ENCODE results near the gene YOD1.

YOD1 gene

GRCh38 chr1:207025146-207025880, 25.7 kb downstream of the YOD1 start:
- TF ChIP-seq POLR2AphosphoS5 (IDR thresholded peaks at IDR 0.05; ENCODE audit: low read depth, low read length) = no peak
- no peak for TF ChIP-seq FOXP2 (optimal IDR thresholded peaks at IDR 0.05; ENCODE audit: borderline replicate concordance, extremely low read depth, extremely low read length, insufficient read depth)
- TF ChIP-seq REST (IDR thresholded peaks at IDR 0.05; ENCODE audit: insufficient read depth in 1 of 2, low read depth in 2 of 2, low read length in 2 of 2) = no peak
- no peak for TF ChIP-seq TAF1 (IDR thresholded peaks at IDR 0.05; ENCODE audit: borderline replicate concordance, insufficient read depth, low read length)
- TF ChIP-seq SIN3A (IDR thresholded peaks at IDR 0.05; ENCODE audit: borderline replicate concordance, insufficient read depth, low read length) = no peak

- TF ChIP-seq REST (IDR thresholded peaks at IDR 0.05; ENCODE audit: insufficient read depth in 1 of 2, low read depth in 2 of 2, low read length in 2 of 2) (no peak), TAF1 (IDR thresholded peaks at IDR 0.05; ENCODE audit: borderline replicate concordance, insufficient read depth, low read length) (no peak), FOXP2 (optimal IDR thresholded peaks at IDR 0.05; ENCODE audit: borderline replicate concordance, extremely low read depth, extremely low read length, insufficient read depth) (no peak), SIN3A (IDR thresholded peaks at IDR 0.05; ENCODE audit: borderline replicate concordance, insufficient read depth, low read length) (no peak), POLR2AphosphoS5 (IDR thresholded peaks at IDR 0.05; ENCODE audit: low read depth, low read length) (no peak)
Measured at GRCh38 chr1:207024202-207025145, 26.5 kb downstream of the YOD1 start.

GRCh38 chr1:207022996-207023679, 27.9 kb downstream of the YOD1 start:
- TF ChIP-seq TAF1 (IDR thresholded peaks at IDR 0.05; ENCODE audit: borderline replicate concordance, insufficient read depth, low read length) = no peak
- TF ChIP-seq POLR2AphosphoS5 (IDR thresholded peaks at IDR 0.05; ENCODE audit: low read depth, low read length) = no peak
- TF ChIP-seq SIN3A (IDR thresholded peaks at IDR 0.05; ENCODE audit: borderline replicate concordance, insufficient read depth, low read length) = no peak
- TF ChIP-seq REST (IDR thresholded peaks at IDR 0.05; ENCODE audit: insufficient read depth in 1 of 2, low read depth in 2 of 2, low read length in 2 of 2) = no peak
- TF ChIP-seq FOXP2 (optimal IDR thresholded peaks at IDR 0.05; ENCODE audit: borderline replicate concordance, extremely low read depth, extremely low read length, insufficient read depth) = no peak

- TF ChIP-seq POLR2AphosphoS5 (IDR thresholded peaks at IDR 0.05; ENCODE audit: low read depth, low read length) = no peak
- no peak for TF ChIP-seq TAF1 (IDR thresholded peaks at IDR 0.05; ENCODE audit: borderline replicate concordance, insufficient read depth, low read length)
- no peak for TF ChIP-seq SIN3A (IDR thresholded peaks at IDR 0.05; ENCODE audit: borderline replicate concordance, insufficient read depth, low read length)
- no peak for TF ChIP-seq FOXP2 (optimal IDR thresholded peaks at IDR 0.05; ENCODE audit: borderline replicate concordance, extremely low read depth, extremely low read length, insufficient read depth)
- no peak for TF ChIP-seq REST (IDR thresholded peaks at IDR 0.05; ENCODE audit: insufficient read depth in 1 of 2, low read depth in 2 of 2, low read length in 2 of 2)
Measured at GRCh38 chr1:207021876-207022596, 29.0 kb downstream of the YOD1 start.
